Pons (tissue), 1 donor: ENCODE data around the gene PGM2L1.
A peak's percentile ranks its signal among the peaks of the same experiment; 100 is the strongest.
"Not testable (repeated sequence)": the region's sequence is repeated elsewhere in the genome, so short reads cannot be mapped to it uniquely, and the experiment has no call there.

ENCODE experiments used
- DNase-seq: peaks from one replicate; pipeline ENCODE4 v3.0.0-alpha.2; 2016; ENCODE audit warnings: low spot score

The PGM2L1 gene

DNA sequence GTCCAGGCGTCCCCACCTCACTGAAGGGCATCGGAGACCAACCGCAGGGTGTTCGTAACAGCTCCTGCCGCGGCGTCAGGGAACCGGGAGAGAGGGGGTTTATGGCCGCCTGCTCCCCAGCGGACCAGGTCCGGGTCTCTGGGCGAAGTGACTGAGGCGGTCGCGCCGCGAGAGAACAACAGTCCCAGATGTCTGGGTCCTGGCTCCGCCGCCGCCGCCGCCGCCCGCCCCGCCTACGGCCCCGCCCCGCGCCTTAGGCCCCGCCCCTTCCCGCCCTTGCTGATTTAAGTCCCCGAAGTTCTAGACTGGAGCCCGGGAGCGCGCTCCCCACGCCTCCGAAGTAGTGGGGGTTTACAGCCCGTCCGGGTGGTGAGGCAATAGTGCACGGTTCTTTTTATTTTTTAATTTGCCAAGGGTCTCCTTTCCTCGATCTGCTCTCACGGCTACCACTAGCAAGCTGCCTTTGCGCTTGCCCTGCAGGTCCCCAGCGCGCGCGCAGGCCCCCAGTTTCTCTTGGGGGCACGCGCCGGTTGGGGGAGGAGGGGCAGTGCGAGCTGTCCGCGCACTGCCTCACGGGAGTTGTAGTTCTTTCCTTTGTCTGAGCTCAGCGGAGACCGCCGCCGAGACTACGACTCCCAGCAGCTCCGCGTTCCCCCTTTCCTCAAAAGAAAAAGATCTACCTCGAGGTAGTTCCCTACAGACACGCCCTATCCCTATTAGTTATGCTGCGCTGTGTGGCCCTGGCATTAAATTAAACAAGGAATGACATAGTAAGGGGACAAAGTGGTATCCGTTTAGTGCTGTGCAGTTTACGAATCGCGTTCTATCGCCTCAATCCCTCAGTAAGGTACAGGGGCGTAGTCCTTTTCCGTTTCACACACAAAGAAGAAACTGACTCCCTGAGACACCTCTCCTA lies at the start of gene PGM2L1:
PGM2L1 (minus strand) TSS at position 190 of the 916 bp plus-strand sequence. CDS start 272 bp downstream, outside the sequence.
- peak; percentile 94 for DNase-seq

DNA sequence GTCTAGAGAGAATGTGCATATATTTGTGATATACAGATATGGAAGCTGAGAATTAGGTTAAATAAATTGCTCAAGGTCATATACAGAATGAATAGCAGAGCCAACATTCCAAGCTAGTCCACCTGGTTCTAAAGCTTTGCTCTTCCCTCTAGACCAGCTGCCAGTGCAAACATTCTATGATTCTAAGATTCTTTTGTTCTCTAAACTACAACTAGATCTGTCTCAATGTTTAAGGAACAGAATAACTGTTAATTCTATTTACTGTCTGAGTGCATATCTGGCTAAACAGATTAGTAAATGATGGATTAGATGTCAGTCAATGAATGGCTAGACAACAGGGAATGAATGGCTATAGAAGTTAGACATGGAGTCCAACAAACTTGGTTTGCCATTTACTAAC lies 49.5 kb upstream of the PGM2L1 start:
- no peak for DNase-seq

DNA sequence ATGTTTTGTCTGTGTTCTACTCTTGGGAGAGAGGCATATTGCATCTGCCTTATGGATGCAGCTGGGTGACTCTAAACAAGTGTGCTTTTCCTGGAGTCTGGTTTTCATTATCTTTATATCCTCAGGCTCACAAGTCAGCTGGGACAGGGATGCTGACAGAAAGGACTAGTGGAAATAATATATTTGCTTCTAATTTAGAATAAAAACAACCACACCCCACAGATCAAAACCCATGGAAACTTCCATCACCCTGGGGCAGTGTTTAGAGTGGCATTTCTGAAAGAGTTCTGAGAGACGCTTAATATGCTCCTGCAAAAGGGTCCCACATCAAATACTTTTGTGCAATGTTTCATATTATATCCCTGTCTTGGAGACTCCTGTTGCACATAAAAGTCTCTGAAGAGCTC lies 48.3 kb upstream of the PGM2L1 start:
- DNase-seq, result no peak

DNA sequence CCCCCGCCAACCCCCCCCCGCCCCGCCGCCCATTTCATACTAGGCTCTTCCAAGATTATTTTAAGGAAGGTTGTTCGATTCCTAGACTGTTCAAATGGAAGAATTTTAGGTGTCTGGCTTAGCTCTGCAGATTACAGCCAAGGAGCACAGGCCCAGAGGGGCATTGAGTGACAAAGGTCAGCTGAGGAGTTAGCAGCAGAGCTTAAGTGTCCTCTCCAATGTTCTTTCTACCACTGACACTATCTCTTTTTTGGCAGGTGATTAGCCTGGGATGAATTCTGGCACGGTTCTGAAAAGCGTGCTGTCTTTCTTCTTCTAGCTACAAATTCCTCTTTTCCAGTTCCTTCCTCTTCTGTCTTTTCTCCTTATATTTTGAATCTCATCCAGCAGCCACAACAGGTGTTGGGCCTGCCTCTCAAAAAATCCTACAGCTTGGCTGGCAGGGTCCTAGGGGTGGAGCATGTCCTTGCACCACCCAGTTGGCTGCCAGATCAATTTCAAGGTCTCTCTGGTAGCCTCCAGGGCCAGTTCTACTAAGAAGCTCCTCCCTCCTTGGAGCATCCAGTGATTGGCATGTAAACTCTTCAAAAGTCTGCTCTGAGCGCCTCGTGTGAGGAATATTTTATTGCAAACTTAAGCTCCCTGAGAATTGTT lies 46.1 kb upstream of the PGM2L1 start:
- no peak for DNase-seq

DNA sequence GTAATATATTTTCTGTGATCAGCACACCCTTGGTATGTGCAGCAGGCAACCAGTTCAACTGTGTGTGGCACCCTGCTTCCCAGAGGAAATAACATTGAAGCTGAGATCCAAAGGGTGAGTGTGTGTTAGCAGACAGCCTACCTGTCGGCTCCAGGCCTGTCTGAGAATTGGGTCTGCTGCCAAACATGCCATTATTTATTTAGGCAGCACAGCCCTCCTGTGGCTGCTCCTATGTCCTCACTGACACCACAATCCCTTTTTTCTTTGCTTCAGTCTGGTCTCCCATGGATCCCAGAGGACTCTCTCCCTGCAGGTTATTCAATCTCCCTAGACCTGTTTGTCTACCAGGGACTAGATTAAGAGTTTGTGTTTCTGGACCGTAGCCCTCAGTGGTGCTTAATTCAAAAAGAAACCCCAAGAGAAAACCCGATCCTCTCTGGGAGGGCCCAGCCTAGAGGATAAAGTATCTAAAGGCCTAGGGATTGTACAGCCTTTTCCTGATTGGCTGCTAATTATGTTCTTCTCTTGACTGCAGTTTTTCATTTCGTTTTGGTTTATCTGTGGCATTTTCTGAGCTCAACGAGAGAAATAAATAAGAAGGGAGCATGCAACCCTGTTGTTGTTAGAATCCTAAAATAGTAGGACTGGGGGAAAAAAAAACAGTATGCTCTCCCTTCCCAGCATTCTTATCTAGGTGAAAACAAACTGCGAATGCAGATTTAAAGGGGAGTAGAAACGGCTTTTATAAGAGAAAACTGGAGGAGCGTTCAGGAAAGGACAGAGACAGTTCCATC lies 45.0 kb upstream of the PGM2L1 start:
- no peak for DNase-seq

DNA sequence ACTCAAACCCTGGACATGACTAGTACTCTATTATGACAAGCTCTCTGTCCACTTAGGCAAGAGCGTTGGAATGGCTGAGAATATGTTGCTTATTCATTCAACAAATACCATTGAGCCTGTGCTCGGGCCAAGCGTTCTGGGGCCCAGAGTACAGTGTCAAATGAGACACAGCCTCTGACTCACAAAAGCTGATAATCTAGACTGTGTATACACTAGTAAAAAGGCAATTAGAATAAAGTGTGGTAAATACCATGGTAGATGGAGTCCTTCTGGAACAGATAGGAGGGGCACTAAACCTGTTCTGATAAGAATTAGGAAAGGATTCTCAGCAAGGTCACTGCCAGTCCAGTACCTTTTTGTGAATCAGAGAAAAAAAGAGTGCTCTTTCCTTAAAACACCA lies 44.4 kb upstream of the PGM2L1 start:
- no peak for DNase-seq

DNA sequence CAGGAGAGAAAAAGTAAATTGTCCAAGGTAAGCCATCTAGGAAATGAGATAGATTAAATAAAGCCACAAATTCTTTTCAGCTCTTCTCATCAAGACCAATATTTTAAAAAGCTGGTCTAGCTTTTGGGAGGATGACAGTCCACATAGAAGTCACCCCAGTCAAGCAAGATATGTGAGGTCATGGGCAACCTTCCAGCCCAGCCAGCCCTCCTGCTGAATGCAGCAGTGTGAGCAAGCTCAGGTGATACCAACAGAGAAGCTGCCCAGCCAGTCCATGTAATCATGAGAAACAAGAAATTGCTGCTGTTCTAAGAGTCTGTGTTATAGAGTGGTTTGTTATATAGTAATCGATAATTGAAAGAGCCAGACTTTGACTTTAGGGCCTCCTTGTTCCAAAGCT lies 40.4 kb upstream of the PGM2L1 start:
- no peak for DNase-seq

DNA sequence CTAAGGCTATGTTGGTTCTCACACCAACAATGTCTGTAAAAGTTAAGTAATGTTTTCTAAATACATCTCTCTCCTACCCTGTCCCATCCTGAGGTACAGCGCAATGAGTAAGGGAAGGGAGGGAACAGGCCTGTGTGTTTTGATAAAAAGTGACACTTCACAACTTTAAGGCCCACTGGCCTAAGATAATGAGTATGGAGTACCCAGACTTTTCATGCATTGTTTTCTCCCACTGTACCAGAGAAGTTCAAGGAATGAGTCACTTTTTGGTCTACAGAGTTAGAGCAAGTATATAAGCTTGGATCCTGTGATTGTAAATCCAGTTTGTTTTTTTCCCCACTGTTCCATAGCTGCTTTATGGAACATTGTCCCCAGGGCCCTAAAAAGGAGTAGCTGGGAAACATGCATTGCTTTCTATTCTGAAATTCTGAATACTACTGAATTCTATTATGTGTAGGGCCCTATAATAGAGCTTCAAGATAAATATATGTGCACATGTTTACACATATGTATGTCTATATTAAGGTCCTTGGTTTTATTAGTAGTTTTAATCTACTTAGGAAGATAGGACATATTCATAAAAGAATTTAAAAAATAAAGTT lies 39.3 kb upstream of the PGM2L1 start:
- no peak for DNase-seq

DNA sequence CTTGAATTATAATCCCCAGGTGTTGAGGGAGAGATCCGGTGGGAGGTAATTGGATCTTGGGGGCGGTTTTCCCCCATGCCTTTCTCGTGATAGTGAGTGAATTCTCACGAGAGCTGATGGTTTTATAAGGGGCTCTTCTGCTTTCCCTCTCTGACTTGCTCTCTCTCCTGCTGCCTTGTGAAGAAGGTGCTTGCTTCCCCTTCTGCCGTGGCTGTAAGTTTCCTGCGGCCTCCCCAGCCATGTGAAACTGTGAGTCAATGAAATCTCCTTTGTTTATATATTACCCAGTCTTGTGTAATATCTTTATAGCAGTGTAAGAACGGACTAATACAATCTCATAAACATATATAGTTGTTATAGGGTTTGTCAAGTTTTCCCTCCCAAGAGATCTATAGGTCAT lies 36.3 kb upstream of the PGM2L1 start:
- no peak for DNase-seq

DNA sequence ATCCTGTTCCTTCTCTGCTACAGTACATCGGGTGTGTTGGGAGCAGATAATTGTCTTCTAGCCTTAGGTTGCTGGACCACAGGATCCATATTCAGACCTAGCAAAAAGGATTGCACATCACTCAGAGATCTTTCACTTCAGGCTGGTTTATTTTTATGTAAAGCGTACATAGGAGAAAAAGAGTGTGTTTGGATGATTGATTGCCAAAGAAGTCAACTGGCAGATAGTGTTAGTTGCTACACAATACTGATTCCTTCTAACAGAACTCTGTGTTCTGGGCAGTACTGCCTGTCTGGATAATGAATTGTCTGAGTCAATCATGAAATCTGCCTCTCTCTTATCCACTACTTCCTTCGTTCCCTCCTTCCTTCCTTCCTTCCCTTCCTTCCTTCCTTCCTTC lies 31.0 kb upstream of the PGM2L1 start:
- DNase-seq, result no peak

DNA sequence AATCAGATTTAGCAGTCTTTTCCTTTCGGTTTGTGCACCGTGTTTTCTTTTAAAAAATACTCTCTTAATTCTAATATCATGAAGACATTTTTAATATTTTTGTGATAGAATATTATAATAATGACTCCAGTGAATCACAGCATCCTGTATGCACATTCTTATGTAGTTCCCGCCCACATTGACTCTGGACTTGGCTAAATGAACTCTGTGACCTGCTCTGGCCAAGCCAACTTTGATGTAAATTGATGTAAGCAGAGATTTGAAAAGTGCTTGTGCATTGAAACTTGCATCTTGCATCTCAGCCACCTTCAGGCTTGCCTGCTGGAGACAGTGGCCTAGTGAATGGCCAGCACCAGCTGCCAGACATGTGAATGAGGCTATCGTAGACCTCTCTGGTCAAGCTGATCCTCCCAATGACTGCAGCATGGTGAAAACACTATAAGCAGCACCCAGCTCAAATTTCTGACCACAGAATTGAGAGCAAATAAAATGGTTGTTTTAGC lies 29.2 kb upstream of the PGM2L1 start:
- DNase-seq, result no peak

DNA sequence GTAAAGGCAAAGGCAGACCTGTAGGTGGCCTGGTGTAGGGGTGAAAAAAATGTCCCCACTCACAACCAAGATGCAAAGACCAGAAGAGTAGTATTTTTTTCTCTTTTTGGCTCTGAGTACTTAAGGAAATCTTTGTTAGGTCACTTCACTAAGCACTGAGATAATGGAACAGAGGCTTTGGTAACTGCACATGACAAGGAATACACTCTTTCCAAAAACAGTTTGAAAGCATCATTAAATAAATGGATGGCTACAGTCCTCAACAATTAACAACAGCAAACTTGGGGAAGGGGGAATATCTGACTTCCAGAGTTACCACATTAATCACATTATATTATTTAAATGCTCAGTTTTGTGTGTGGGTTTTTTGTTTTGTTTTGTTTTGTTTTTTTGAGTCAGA lies 26.9 kb upstream of the PGM2L1 start:
- DNase-seq, result no peak

DNA sequence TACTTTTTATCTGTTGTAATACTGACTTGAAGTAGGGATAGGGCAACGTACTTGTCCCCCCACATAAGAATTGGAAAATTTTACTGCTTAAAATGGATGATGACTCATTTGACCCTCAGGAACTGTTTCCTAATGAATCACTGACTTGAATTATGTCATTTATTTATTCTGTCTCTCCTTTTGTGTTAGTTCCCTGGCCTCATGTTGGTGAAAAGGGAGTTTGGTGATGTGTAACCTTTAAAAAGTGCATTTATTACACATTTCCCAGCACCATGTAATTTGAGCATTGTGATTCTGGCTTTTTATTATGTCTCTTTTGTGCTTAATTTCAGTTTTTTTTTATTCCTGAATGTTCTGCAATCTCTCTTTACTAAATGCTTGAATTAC lies 20.3 kb upstream of the PGM2L1 start:
- DNase-seq, result no peak

DNA sequence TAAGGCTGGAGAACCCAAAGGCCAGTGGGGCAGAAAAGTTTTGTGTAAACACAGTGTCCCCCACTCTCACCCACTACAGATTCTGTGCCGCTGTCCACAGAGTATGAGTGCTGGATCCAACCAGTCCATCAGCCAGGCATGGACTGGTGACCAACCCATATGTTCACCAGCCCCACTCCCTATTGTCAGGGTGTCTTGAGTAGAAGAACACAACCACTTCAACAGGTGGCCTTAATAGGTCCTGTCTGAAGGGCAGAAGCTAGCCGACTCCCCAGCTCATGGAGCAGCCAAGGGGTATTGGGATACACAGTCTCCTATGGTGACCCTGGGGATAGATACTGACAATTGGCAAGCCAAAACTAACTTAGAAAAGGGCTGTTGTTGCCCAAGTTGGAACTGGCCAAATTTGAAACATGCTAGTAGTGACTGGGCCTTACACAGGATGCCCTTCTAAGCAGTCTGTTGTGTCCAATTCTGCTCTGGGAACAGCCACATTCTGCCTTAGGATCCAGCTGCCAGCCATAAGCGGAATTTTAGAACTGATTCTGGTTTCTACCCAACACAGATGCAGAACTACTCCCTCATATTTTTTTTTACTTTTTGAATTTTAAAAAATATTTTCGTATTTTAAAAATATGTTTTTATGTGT lies 19.8 kb upstream of the PGM2L1 start:
- DNase-seq, result no peak

DNA sequence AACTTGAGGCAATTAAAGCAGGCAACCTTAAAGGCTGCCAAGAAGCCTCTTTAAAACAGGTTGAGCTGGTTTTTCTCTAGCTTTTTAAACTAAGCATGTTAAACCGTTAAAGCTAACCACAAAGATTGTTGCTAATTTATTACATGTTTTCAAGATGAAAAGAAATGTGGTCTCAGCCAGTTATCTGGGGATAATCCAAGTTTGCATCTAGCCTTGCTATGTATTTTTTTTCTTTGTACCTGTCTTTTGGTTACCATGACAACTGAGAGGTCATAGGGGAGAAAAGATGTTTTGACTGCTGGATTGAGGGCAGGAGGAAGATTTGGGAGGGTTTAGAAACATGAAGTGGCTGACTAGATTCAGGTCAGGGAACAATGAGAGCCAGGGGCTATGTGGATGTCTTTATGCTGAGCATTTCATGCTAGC lies 19.2 kb upstream of the PGM2L1 start:
- no peak for DNase-seq

DNA sequence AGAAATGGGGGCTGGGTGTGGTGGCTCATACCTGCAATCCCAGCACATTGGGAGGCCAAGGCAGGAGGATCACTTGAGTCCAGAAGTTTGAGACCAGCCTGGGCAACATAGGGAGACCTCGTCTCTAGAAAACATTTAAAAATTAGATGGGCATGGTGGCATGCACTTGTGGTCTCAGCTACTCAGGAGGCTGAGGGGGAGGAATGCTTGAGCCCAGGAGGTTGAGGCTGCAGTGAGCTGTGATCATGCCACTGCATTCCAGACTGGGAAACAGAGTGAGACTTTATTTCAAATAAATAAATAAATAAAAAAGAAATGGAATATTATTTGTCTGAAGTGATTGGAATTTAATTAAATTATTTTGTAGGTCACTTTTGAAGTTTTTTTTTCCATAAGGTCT lies 18.7 kb upstream of the PGM2L1 start:
- DNase-seq, result not testable (repeated sequence)

DNA sequence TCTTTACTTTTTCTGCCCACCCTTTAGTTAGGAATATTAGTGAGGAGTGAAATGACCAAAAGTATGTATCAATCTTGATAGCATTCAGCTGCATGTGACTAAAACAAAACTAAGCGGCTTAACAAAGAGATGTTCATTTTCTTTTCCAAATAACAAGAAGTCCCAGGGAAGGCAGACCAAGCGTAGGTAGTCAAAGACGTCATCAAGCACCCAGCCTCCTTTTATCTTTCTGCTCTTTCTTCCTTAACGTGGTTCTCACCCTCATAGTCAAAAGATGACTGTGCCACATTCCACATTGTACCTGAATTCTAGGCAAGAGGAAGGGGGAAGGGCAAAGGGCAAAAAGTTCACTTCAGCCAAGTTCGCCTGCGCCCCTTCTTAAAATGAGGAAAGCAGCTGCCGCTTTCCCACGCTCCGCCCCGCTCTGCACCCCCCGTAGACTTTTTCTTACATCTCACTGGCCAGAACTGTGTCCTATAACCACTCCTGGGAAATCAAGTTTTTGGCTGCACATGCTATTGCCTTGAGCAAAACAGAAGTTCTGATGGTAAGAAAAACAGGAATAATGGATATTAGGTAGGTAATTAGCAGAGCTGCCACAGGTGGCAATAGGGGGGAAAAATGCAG lies 14.6 kb upstream of the PGM2L1 start:
- no peak for DNase-seq

DNA sequence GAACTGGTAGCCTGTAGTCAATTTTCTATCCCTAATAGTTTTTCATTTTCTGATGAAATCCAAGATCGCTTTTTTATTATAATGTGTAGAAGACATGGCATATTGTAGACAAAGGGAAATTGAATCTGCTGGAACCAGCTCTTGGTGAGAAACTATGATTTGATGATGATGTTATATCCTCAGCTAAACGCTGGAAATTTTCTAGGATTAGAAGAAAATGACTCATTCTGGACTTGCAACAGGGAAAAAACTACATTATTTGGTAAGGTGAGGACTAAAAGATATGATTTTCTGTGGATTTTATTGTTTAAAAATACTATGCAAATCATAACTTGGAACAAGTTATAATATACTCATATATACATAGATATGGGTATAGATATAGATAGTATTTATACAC lies 14.1 kb upstream of the PGM2L1 start:
- DNase-seq, result no peak

DNA sequence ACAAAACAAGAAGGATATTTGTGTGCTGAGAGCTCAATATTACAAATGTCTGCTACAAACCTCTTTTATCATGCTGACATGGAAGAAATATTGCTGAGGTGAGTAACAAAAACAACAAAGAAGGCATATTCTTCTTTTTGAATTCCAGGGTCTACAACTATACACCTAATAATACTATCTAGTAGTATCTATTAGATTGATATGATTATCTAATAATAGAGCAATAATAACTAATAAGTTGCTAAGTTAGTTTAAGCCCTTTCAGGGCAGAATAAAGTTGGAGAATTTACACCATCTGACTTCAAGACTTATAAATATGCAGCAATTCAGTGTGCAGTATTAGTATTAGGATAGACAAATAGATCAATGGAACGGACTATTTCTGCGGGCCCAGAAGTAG lies 11.4 kb upstream of the PGM2L1 start:
- DNase-seq, result no peak

DNA sequence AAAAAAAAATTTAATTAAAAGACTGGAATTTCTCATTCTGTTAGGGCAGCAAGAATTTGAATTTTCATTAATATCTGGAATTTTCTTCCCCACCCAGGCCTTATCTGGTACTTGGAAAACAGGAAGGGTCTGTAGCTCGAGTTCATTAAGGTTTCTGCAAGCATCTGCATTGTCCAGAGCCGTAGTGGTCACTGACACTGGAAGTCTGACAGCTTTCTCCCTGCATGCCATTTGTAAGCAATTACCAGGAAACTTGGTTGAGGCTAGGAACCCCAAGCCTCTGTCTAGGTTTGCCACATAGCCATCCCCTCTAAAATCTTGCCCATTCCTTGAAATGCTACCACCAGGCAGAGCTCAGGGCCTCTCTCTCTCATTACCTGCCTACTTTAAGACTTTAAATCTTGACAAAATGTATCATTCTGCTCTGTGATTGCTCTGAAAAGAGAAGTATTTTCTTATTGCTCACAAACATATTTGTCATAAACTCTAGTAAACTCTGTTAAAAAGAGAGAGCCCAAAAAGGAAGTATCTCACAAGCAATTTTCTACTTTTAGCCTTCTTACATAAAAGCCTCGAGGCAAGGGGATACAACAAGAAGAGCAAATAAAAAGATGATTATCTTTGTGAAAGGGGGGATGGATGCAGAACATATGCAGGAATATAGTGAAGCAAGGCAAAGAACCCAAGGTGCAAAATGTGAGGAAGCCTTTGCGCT lies 5.5 kb upstream of the PGM2L1 start:
- no peak for DNase-seq
